Measurements from ENCODE around the gene UBE3D.
"Not testable (repeated sequence)": the region's sequence is repeated elsewhere in the genome, so short reads cannot be mapped to it uniquely, and the experiment has no call there.

UBE3D gene

DNA sequence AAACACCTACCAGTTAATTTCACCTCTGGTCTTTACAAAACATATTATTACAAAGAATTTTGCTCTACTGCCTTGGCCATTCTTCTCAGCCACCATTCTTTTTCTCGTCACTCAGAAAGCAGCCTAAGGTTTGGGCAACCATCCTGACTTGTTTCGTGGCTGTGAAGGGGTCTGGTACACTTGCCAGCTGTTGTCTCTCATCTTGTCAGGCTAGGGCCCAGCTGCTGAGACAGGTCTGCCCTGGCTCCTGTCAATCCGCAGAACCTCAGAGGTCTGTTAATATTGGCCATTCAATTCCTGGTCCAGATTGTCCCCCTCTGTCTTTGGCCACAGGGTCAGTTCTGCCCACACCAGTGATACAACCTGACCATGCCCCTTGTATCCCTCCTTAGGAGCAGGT, 197.7 kb downstream of the UBE3D start:
- no peak for DNase-seq

DNA sequence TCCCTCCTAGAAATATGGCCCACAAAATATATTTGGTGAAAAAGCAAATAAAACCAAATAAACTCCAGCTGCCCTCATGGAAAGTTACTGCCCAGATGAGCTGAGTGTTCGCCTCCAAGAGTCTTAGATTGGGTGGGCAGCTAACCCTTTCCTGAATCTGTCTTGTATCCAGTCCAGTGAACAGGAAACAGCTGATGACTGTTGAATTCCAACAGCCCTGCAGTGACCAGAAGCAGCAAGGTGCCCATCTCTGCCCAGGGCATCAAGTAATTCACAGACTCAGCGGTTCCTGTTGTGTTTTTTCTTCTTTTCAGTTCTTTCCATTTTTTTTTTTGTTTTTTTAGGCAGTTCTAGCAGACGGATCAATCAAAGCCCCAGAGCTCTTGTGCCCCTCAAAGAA, 199.2 kb downstream of the UBE3D start:
- no peak for DNase-seq

DNA sequence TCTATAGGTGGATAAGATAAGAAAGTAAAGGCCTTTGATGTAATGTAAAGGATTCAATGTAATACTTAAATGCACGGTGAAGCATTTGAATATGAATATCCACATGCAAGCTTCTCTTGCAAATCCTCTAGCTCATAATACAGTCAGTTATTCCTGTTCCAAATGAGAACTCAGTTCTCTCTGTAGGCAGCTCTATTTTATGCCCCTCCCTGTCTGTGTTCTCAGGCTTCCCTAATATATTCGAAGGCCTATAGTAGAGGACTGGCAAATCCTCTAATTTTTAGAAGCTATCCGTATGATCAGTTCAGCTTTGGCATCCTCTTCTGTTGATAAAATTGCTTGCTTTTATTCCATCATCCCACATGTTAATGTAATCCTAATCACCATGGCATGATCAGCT, 200.2 kb downstream of the UBE3D start:
- no peak for DNase-seq

DNA sequence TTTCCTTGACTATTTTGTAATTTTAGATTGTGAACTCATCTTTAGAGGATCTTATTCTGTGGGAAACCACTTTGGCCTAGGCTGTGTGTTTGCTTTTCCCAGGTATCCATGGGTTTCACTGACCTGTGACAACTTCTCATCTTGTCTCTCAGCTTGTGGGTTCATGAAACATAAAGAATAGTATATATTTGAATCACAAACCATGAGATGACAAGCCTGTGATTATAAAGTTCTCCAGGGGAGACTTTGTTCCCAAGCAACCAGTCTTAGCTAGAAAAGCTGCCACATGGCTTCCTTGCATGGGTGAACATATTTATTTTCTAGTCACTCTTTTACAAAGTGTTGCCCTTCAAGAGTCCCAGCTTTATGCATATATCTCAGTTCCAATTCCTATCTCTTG, 201.9 kb downstream of the UBE3D start:
- no peak for DNase-seq

DNA sequence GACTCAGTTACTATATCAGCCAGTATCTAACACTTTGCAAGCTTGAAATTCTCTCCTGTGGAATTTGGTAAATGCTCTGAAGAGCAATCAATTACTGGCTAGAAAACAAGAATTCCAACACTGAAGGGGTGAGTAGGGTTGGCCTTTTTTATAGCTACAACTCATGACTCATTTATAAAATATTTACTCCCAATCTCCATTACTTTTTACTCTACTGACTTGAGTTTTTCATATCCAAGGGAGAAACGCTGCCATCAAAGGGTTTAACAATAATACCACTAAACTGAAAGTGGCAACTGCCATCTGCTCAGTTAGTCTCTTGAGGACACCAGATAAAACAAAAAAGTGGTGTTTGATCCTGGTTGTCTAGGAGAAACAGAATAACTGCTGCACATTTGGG, 203.1 kb downstream of the UBE3D start:
- no peak for DNase-seq

DNA sequence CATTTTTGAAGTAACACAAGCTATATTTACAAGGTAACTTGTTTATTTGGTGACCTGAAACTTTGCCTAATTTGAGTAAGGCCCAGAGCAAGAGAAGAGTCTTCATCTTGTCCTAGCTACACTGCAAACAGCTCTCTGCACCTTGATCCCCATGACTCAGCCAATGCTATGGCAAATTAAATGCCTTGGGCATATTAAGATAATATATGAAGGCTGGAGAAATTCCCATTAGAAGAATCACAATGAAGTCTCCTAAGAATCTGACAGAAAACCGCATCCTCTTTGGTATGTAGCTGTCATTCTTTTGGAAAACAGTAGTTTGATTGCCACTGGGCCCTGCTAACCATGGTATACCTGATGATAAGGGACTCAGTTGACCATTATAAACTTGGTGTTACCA, 204.5 kb downstream of the UBE3D start:
- no peak for DNase-seq

DNA sequence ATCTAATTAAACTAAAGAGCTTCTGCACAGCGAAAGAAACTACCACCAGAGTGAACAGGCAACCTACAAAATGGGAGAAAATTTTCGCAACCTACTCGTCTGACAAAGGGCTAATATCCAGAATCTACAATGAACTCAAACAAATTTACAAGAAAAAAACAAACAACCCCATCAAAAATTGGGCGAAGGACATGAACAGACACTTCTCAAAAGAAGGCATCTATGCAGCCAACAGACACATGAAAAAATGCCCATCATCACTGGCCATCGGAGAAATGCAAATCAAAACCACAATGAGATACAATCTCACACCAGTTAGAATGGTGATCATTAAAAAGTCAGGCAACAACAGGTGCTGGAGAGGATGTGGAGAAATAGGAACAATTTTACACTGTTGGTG, 209.6 kb downstream of the UBE3D start:
- DNase-seq, result not testable (repeated sequence)

DNA sequence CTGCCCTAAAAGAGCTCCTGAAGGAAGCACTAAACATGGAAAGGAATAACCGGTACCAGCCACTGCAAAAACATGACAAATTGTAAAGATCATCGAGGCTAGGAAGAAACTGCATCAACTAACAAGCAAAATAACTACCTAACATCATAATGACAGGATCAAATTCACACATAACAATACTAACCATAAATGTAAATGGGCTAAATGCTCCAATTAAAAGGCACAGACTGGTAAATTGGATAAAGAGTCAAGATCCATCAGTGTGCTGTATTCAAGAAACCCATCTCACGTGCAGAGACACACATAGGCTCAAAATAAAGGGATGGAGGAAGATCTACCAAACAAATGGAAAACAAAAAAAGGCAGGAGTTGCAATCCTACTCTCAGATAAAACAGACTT, 212.7 kb downstream of the UBE3D start:
- not testable (repeated sequence) for DNase-seq

DNA sequence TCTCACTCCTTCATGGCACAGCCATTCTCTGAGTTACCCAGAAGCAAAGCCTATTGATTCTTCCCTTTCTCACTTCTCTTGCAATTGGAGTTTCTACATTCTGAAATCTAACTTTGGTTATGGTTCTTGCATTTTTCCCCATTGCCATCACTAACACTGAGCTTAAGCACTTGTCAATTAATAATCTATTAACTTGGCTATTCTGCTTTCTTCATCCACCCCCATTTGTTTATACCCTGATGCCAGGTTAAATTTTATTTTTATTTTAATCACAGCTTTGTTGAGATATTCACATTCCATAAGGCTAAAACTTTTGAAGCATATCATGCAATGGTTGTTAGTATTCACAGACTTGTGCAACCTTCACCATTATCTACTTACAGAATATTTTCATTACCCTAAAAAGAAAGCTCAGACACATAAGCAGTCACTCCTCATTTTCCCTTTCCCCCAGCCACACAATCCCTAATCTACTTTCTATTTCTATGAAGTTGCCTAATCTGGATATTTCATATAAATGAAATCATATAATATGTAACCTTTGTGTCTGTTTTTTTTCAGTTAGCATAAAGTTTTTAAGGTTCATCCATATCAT, 222.3 kb downstream of the UBE3D start:
- no peak for DNase-seq

DNA sequence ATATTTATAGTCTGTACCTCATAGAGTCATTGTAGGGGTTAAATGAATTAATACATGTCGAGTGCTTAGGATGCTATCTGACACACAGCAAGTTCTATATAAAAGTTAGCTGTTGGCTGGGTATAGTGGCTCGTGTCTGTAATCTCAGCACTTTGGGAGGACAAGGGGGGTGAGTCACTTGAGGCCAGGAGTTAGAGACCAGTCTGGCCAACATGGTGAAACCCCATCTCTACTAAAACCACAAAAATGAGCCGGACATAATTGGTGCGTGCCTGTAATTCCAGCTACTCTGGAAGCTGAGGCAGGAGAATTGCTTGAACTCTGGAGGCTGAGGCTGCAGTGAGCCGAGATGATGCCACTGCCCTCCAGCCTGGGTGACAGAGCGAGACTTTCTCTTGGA, 222.9 kb downstream of the UBE3D start:
- DNase-seq, result no peak

Data from cortex of kidney (tissue), 1 donor.